ENCODE measurements around the gene PSMD13. TPM values are rescaled to one million over a fixed set of nuclear protein-coding genes. Genes with fewer than 3 reads are reported as not detected.
"Not testable (repeated sequence)": the region's sequence is repeated elsewhere in the genome, so short reads cannot be mapped to it uniquely, and the experiment has no call there.

The PSMD13 gene
- total RNA-seq, 1 donor from 2014 or later, result 146 TPM

GRCh38 chr11:232783-233565, 3.8 kb upstream of the PSMD13 start:
- Mint-ChIP-seq H3K9me3 (no peaks in the 10 kb centered on the region), H3K4me3 (peak overlapping the region; percentile 82), H3K36me3 (ENCODE audit: low read depth) (no peaks in the 10 kb centered on the region), H3K4me1 (peaks cover 15% of the 10 kb centered on the region), H3K27ac (ENCODE audit: unreplicated experiment) (no peak overlapping the region), H3K27me3 (ENCODE audit: low read depth) (no peaks in the 10 kb centered on the region)
- DNase-seq (ENCODE audit: low read depth, low spot score), result no peak
- TF ChIP-seq CTCF (conservative IDR thresholded peaks at IDR 0.05), result no peak

- no peak for TF ChIP-seq CTCF (conservative IDR thresholded peaks at IDR 0.05)
- Mint-ChIP-seq H3K27me3 (ENCODE audit: low read depth) (no peaks in the 10 kb centered on the region), H3K4me1 (peaks cover 26% of the 10 kb centered on the region), H3K27ac (ENCODE audit: unreplicated experiment) (peak overlapping the region; percentile 28), H3K4me3 (peak overlapping the region; percentile 93), H3K9me3 (no peaks in the 10 kb centered on the region), H3K36me3 (ENCODE audit: low read depth) (no peaks in the 10 kb centered on the region)
- DNase-seq (ENCODE audit: low read depth, low spot score), result no peak
Observed at GRCh38 chr11:235180-235579, 1.6 kb upstream of the PSMD13 start.

GRCh38 chr11:235609-235996, 1.2 kb upstream of the PSMD13 start:
- no peak for DNase-seq (ENCODE audit: low read depth, low spot score)
- Mint-ChIP-seq H3K27me3 (ENCODE audit: low read depth) (no peaks in the 10 kb centered on the region), H3K36me3 (ENCODE audit: low read depth) (no peaks in the 10 kb centered on the region), H3K4me3 (peak overlapping the region; percentile 93), H3K27ac (ENCODE audit: unreplicated experiment) (peak overlapping the region; percentile 28), H3K9me3 (no peaks in the 10 kb centered on the region), H3K4me1 (peaks cover 26% of the 10 kb centered on the region)
- TF ChIP-seq CTCF (conservative IDR thresholded peaks at IDR 0.05), result no peak

- Mint-ChIP-seq H3K27me3 (ENCODE audit: low read depth) (no peaks in the 10 kb centered on the region), H3K27ac (ENCODE audit: unreplicated experiment) (peak within 1 kb of the TSS; percentile 99), H3K36me3 (ENCODE audit: low read depth) (no peaks in the 10 kb centered on the region), H3K4me3 (peak within 1 kb of the TSS; percentile 95), H3K9me3 (no peaks in the 10 kb centered on the region), H3K4me1 (peaks cover 26% of the 10 kb centered on the region)
- DNase-seq (ENCODE audit: low read depth, low spot score), result peak; percentile 64
- no peak for TF ChIP-seq CTCF (conservative IDR thresholded peaks at IDR 0.05)
Observed at GRCh38 chr11:235997-236773, 591 bp upstream of the PSMD13 start, which contains the start of gene SIRT3. Gene SIRT3, minus strand, starts transcription at chr11:236342. Its CDS starts 14 bp downstream, at chr11:236328.

GRCh38 chr11:238346-238745, 1.6 kb downstream of the PSMD13 start:
- not testable (repeated sequence) for H3K9me3 Mint-ChIP-seq; H3K27ac Mint-ChIP-seq (ENCODE audit: unreplicated experiment); H3K27me3 Mint-ChIP-seq (ENCODE audit: low read depth); H3K36me3 Mint-ChIP-seq (ENCODE audit: low read depth); DNase-seq (ENCODE audit: low read depth, low spot score)
- H3K4me1 Mint-ChIP-seq, result peaks cover 26% of the 10 kb centered on the region
- peak overlapping the region; percentile 95 for H3K4me3 Mint-ChIP-seq

GRCh38 chr11:240315-240714, 3.5 kb downstream of the PSMD13 start:
- no peak for DNase-seq (ENCODE audit: low read depth, low spot score)
- H3K36me3 Mint-ChIP-seq (ENCODE audit: low read depth), result peaks cover 6% of the 10 kb centered on the region
- no peak overlapping the region for H3K27ac Mint-ChIP-seq (ENCODE audit: unreplicated experiment)
- no peak overlapping the region for H3K4me3 Mint-ChIP-seq
- peaks cover 23% of the 10 kb centered on the region for H3K4me1 Mint-ChIP-seq
- H3K9me3 Mint-ChIP-seq, result no peaks in the 10 kb centered on the region
- H3K27me3 Mint-ChIP-seq (ENCODE audit: low read depth), result no peaks in the 10 kb centered on the region
- TF ChIP-seq CTCF (conservative IDR thresholded peaks at IDR 0.05), result no peak
